Activated CD4-positive, alpha-beta T cell treated with anti-CD3 and anti-CD28 coated beads, Interleukin-2, amount 50 U/mL, for 16 hours (primary cell): ENCODE results near the gene EPDR1.

Experiments
- DNase-seq: peaks from one replicate; pipeline ENCODE4 v3.0.0-alpha.2; 2020

EPDR1 gene

DNA sequence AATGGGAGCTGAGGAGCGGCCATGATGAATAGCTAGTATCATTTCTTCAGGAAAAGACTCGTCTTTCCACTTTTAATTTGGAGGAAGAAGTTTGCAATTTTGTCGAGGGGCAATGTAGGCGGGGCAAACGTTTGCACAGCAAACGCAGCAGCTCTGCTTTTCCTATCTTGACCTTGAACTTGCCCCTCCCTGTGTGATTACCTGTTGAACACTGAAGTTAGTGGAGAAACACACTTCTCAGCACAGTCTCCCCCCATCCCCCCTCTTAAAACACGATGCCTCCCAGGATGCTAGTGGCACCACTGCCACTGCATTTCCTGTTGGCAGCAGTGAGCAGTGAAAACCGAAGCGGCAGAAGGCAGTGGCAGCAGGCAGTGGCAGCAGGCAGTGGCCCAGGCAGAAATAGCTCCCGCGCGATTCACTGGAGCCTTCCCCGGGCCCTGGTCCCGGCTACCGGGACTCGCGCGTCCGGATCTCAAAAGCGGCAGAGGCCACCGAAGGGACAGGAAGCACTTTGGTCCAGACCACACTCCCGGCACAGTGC, at the start of gene EPDR1:
TSS of gene EPDR1 (plus strand) at position 336 of the 544 bp plus-strand sequence. CDS start 300 bp downstream, outside the sequence.
- peak; percentile 58 for DNase-seq

DNA sequence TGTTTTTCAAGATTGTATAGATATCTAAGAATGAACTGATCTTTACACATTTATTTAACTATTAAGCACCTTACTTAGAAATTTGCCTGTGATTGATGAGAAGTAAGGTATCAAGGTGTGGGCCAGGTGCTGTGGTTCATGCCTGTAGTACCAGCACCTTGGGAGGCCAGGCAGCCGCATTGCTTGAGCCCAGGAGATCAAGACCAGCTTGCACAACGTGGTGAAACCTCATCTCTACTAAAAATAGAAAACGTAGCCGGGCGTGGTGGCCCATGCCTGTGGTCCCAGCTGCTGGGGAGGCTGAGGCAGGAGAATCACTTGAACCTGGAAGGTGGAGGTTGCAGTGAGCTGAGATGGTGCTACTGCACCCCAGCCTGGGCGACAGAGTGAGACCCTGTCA, 38.4 kb upstream of the EPDR1 start:
- DNase-seq: no peak

DNA sequence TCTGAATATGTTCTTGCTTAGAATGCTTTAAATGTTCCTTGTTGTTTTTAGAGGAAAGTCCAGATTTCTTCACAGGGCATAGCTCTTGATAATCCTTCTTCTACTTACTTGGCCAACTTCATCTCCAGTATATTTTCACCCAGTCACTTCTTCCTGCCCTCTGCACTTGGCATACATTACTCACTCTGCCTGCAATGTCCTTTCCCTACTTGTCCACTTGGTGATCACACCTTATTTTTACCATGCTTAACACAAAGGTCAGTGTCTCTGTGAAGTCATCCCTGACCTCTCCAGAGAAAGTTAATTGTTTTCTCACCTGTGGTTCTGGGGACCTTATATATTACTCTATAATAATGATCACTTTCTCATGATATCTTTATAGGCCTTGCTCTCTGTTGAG, 27.1 kb upstream of the EPDR1 start:
- no peak for DNase-seq

DNA sequence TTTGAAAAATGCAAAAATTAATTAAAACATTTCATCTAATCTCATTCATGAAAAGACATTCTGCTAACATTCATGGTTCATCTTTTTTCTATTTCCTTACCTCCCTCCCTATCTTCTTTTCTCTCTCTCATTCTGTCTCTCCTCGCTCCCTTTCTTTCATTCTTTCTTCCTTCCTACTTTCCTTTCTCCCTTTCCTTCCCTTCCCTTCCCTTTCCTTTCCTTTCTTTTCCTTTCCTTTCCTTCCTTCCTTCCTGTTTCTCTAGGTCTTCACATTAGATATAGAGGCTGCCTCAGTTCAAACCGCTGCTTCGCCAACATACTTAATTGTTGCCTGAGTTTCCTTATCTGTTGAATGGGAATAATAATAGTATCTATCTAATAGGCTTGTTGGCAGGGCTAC, 25.8 kb upstream of the EPDR1 start:
- DNase-seq: no peak

DNA sequence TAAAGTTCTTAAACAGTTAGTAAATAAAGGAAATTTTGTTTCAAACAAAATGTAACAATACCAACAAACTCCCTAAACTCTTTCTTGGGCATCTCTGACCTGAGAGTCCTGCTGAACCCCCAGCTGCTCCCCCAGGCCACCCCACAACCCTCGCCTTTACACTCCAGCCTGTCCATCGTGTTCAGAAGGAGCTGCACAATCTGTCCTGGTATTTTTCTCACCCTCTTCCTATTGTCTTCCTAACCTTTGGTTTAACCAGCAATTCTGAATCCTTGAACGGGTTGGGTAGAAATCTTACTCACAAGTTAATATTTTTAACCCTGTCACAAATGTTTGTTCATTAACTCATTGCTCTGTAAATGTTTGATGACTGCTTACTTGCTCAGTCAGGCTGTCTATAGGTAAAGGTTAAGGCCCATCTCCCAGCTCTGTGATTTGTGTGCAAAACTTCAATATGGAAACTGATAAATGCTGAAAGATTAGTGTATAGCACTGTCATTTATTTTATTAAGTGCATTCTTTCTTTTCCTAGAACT, 20.7 kb upstream of the EPDR1 start:
- DNase-seq: no peak

DNA sequence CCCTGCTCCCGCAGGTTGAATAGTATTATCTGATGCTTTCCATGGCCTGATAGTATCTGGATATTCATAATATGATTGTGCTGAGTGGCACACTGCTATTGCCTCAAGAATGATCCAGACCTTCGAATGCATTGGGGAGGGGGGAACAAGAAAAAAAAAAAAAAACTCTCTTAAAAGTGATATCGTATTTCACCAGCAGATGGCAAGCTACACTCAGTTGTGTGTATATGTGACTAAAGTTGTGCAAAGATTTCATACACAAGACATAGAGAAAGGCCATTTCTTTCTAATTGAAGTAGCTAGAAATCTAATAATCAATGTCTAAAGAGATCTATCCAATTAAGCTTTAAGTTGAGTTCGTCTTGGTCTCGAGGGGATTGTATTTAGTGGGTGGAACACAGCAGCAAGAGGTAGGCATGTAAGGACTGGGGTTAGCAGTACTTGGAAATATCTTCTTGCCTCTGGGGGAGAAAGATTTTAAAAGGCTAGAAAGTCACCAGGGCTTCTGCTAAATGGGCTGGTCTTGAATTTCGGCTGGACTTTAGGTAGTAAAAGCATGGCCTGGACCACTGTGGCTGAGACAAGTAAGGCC, 19.1 kb upstream of the EPDR1 start:
- DNase-seq: peak; percentile 7

DNA sequence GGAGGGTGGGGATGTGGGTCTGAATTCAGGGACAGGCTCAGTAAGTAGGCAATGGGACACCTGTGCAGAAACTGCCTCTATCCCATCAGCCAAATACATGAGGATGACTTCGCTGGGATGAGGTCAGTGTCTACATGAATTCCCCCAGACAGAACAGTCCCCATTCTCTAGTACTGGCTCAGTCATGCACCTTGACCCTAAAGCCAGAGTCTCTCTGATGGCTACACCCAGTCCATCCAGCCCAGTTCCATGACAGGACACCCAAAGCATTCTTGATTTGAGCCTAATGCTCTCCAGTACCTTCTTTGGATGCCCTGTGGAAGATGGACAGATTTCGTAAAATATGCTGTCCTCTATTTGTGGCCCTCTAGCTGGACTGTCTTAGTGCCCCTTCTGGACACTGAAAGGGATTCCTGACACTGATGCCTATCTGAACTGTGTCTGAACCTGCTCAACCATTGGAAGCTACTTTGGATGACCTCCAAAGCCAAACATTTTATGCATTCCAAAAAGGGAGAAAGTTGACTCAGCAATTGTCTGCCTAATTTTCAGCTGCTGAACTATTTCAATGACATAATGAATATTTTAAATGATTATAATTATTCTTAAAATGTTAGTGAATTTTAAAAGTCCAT, 18.4 kb upstream of the EPDR1 start:
- no peak for DNase-seq

DNA sequence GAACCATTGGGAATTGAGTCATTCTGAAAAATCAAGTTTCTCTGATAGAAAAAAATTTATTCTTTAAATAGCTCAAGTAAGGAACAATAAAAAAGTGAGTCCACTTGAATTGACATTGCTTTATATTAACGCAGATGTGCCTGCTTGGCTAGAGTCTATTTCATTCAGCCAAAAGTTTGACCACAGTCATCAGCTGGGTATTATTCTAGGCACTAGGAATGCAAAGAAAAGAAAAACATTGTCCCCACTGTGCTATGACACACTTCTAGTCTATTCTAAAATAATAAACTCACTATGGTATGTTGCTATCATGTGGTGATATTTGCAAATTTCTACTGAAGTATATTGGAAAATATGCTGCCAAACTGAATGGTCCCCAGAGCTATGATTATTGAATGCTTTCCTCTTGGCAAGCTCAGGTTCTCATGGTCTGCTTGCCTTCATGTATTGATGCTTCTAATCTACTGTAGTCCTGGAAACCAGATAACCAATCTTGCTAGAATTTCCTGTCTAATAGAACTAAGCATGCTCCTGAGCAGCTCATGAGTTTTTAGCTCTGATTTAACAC, 12.1 kb upstream of the EPDR1 start:
- DNase-seq: no peak

DNA sequence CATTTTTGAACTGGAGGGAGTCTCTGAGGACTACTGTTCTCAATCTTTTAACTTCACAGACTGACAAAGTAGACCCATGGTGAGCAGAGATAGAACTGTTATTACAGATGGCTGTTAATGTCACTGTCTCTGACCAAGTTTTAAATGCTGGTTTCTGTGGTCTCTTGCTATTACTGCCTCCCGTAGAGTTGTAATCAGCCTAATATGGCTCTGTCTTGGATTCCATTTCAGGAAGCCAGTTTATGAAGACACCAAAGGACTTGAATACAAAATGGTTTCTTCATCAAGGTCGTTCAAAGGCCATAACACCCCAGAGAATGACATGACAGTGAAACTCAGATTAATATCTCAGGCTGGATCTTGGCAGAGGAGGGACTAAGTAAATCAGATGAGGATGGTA, 7.7 kb upstream of the EPDR1 start:
- no peak for DNase-seq

DNA sequence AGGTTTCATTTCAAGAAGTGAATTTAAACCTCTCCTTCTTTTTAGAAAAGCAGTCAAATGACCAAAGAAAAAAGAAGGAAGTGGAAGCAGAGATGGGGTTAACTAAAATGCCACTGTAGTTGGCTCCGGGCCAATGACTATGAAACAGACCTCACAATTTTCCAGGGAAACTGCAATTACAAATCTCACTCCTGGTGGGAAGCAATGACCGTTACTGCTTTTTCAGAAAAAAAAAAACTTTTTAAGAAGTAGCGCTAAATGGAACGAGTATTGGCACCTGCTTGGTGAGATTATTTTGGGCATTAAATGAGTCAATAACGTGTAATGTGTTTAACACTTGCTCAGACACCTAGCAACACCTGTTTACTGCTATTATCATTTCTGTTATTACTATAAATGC, 5.0 kb upstream of the EPDR1 start:
- no peak for DNase-seq

DNA sequence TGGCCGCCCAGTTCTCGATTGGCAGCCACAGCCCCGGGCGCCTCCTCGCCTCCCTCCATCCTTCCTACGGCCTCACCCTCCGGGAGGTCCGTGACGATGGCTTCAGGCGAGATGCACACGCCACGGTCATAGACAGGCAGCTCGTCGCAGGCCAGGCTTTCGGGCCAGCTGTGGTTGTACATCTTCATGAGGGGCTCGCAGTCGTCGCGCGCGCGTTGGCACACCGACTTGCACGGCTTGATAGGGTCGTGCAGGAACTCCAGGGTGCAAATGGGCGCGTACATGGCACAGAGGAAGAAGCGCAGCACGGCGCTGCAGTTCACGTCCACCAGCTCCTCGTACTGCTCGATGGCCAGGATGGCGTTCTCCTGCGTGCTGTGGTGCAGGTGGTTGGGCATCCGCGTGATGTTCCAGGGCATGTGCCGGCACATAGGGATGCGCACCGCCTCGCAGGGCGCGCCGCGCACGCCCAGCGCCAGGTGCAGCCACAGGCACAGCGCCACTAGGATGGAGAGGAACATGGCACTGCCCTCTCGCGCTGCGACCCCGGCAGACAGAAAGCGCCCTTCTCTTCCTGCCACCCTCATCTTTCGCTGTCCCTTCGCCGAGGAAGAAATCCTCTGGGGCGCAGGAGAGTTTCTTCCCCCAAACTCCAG, 4.3 kb upstream of the EPDR1 start:
- DNase-seq: no peak

DNA sequence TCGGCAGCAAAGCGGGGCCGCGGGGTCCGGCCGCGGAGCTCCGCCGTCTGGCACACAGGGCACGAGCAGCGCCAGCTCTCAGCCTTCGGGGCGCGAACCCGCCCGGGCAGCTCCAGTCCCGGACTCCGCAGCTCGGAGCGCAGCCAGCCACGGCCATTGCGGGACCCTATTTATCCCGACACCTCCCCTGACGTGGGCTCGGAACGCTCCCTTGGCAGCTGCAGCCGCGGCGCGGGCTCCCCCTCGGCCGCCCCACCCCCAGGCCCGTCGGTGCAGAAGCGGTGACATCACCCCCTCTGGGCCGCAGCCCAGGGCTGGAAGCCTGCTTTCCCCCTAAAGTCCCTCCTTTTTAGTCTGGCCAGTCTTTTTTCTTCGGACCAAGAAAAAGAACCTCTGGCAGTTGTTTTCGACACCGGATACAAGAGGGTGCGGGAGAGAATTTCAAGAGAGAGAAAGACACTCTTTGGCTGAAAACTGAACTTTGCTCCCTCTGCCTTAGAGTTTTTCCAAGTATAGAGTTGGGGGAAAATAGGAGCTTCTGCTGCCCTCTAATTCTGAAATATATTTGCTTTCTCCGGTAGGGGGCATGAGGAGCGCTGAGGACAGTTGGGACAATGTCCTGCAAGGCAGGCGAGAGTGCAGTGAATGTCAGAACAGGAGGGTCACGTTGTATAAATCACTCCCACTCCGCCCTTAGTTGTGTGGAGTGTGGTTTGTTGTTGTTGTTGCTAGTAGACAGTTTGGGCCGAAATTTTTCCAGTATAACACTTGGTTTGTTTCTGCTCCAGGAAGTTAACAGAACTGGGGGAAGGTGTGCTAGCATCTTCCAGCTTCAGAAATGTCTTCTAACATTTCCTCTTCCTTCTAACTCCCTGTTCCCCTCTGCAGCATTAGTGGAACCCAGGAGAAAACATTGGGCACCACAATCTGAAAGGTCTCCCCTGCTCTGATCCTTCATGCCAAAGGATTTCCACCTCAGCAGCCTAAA, 3.5 kb upstream of the EPDR1 start, which contains the start of gene SFRP4:
TSS of gene SFRP4 (minus strand) at position 145 of the 988 bp plus-strand sequence. CDS start 280 bp downstream, outside the sequence.
- peak; percentile 40 for DNase-seq

DNA sequence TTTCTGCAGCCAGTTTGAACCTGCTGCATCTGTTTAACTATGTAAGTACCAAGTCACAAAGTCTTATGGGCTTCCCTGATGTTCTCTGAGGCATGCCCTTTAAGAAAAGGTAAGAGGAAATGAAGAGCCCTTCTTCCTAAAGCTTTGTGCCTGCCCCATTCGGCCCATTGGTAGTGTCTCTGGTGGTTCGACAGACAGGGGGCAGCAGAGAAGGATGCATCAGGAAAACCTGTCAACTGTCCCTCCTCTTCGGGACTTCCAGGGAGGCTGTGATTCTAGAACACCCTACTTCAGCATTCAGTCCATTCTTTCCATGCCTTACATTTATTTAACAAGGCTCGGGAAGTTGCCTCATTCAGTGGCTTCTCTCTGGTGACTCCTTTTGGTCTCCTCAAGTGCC, 1.9 kb upstream of the EPDR1 start:
- DNase-seq: no peak

DNA sequence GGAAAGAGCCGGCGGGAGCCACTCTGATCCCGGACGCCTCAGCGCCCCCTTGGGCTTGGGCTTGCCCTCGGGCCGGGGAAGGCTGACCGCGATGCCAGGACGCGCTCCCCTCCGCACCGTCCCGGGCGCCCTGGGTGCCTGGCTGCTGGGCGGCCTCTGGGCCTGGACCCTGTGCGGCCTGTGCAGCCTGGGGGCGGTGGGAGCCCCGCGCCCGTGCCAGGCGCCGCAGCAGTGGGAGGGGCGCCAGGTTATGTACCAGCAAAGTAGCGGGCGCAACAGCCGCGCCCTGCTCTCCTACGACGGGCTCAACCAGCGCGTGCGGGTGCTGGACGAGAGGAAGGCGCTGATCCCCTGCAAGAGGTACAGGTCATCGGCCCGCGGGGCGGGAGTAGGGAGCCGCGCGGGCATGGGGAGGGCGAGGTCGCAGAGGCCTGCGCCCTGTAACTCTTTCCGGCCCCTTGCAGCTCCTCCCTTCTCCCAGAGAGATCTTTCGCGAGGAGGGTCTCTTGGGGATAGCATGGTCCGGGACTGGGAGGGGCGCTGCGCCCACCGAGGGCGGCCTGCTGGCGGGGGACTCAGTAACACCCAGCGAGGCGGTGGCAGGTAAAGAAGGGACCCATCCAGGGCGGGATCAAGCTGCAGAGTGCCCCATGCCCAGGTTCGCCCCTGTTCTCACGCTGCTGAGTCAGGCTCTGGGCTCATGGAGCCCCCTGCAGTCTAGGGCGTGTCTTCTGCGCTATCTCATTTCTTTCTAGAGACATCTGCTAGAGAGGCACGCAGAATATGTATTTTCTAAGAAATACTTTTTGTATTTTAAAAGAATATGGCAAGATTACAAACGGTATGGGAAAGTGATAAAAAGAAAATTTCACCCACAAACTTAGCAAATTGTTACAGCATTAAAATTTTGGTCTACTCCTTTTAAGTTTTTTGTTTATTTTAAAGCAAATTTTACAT, 687 bp downstream of the EPDR1 start:
- peak; percentile 18 for DNase-seq

DNA sequence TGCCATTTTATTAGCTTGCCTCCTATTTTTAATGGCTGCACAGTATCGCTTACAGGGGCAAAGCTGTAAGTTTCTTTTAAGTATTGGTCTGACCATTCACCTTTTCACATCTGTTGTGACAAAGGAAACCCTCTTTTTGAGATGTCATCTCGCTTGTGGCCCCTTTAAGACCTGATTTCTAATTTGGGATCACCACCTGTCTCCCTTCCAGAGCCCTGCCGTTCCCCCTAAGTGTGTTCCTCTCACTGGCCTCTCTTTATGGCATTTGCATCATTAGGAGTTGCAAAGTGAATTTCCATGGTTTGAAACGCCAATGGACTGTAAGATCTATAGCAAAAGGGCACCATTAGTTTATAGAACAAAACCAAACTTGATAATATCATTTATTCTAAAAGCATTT, 1.4 kb downstream of the EPDR1 start:
- no peak for DNase-seq

DNA sequence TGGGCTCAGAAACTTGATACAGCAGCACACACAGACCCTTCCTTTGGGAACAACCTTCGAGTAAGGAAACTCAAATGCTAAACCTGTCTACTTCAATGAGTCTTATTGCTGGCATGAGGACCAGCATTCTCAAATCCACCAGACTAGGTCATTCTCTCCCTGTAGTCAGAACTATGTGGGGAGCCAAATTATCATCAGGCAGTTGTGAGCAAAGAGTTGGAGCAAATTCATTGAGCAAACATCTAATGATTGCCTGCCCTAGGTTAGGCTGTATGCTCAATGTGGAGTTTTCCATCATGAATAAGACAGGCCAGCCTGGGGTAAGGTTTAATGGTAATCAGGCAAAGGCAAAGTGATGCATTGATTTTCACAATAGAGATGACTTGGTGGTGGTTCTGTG, 3.6 kb downstream of the EPDR1 start:
- no peak for DNase-seq

DNA sequence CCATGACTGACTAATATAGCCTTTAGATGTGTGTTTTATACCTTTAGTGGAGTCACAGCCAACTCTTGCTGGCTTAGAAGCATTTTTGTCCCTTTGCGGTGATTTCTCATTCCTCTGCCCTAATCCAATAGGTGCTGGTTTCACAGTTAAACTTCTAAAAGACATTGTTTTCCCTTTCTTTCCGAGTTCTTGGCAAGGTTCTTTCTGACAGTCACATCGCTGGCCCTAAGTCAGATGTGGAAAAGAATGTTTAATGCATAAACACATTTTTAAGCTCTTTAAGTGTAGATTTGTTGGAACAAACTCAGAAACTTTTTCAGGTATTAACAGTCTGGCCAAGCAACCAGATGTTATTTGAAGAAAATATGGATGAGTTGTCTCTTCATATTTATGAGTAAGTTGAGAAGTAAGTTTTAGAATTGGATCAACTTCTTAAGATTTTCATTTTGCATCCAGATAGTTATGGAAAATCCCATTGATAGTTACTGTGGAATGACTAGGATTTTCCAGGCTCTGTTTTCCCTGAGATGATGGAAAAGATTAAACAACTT, 4.1 kb downstream of the EPDR1 start:
- DNase-seq: no peak

DNA sequence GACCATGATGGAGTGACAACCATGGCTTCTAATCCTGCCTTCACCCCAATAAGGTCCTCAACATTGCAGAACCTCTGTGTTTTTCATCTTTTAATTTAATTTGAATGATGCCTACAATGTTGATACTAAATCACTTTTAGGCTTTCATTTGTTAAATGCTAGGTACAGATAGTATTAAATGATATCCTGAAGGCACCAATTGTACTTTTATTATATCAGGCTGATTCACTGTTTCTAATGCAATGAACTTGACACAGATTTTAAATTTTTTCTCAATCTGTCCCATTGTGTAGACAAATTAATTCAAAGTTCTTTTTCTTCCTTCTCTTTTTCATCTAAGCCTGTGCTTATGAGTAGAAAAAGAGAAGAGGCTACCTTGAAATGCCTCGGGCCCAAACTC, 5.2 kb downstream of the EPDR1 start:
- no peak for DNase-seq

DNA sequence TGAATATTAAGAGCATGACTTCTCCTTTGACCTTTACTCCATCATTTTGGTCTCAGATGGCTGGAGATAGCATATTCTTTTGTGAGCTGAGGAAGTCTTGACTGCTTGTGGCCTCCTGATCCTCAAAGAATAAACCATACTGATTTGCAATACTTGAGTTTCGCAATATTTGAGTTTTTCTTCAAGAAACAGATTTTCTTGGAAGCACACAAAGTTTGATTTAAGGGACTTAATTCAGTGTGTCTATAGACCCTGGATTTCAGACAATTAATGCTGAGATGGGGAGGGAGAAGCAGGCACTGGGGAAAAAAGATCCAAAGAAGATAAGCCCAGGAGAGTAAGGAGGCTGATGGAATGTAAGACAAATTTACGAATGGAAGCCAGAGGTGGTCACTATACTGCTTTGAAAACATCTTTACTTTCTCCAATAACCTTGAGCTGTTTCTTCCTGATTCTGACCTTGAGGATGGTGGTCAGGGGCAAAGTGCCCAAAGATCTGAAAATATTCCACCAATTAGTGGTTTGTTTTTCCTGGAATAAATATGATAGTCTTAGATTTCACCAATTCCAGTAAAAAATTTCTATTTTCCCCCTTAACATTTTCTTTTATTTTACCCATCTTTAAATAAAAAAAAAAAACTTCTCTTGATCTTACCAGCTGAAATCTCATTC, 7.5 kb downstream of the EPDR1 start:
- no peak for DNase-seq

DNA sequence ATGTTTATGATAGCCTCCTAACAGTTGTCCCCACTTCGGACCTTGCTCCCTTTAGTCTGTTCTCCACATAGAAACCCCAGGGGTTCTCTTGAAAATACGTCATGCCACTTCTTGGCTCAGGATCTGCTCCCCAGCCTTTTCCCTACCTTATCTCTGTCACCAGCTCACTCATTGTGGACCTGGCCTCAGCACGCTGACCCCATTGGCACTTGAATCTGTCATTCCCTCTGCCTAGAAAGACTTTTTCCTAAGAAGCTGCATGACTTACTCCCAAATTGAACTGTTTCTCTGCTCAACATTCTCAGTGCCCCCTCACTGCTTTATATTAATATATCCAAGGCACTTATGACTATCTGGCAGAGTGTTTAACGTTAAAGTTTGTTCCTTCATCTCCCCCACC, 8.4 kb downstream of the EPDR1 start:
- DNase-seq: no peak
